Right ventricle myocardium superior (tissue), 1 donor: ENCODE data around the gene STPG3. TPM values are rescaled to one million over a fixed set of nuclear protein-coding genes. Genes with fewer than 3 reads are reported as not detected.
A peak's percentile ranks its signal among the peaks of the same experiment; 100 is the strongest.

Experiments
- ATAC-seq: fragments of 200-7000 bp; cut with Tn5 transposase; one replicate; pipeline ENCODE4 v1.9.1; 2020; ENCODE audit warnings: mild to moderate bottlenecking; ENCODE audit not compliant: poor library complexity
- DNase-seq: peaks from one replicate; pipeline ENCODE4 v3.0.0-alpha.2; 2020
- intact Hi-C: fragments of 100-400 bp; cut with DNase I; formaldehyde crosslinking; loops from one replicate; pipeline ENCODE4 v1.11.2; 2022
- long read RNA-seq: library from polyadenylated mRNA; unstranded; transcript quantifications from one replicate; pipeline ENCODE4 v2.0.0, GENCODE V29; 2021
- total RNA-seq: library from RNA; stranded (reverse); fragmentation: NEBNext Ultra II Directional; extraction: Animal tissue kit (Norgen Biotek cat#: 25700); gene quantifications from one replicate; pipeline ENCODE4 v1.2.1, GENCODE V29; 2021
- donor health status: DM: no; HTN: yes; CAD: no; lungs with severe emphysema.

The STPG3 gene
- total RNA-seq: 1.3 TPM
- long read RNA-seq, partial matches to known transcripts: 0 of 1 reads
- long read RNA-seq, other reads (novel, unspliced or antisense): 1 of 1 reads

DNA sequence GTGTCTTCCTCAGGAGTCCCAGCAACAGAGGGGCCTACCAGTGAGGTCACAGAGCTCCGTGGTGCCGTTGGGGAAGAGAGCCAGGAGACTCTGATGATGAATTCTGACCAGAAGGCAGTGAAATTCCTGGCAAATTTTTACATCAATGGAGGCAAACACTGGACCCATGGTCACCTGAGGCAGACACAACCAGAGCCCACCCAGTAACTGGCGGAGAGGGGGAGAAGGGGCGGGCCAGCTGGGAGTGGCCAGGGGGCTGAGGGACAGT lies at the start of gene STPG3:
STPG3 (plus strand) TSS at position 93 of the 268 bp plus-strand sequence; CDS start at position 94, 1 bp downstream.
- intact Hi-C loops: no loop called here
- ATAC-seq (no peak), DNase-seq (no peak)

DNA sequence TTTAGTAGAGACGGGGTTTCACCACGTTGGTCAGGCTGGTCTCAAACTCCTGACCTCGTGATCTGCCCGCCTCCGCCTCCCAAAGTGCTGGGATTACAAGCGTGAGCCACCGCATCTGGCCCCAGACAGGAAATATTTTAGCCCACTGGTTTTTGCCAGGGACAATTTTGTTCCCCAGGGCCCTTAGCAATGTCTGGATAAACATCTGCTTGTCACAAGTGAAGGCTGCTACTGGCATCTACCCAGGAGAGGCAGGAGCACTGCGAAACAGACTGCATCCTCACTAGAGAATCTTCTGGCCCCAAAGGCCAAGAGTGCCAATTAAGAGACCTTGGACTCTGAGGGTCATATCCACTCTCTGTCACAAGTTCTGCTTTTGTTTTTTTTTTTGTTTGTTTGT lies 48.1 kb upstream of the STPG3 start:
- no peak for ATAC-seq
- intact Hi-C loops: no loop called here

DNA sequence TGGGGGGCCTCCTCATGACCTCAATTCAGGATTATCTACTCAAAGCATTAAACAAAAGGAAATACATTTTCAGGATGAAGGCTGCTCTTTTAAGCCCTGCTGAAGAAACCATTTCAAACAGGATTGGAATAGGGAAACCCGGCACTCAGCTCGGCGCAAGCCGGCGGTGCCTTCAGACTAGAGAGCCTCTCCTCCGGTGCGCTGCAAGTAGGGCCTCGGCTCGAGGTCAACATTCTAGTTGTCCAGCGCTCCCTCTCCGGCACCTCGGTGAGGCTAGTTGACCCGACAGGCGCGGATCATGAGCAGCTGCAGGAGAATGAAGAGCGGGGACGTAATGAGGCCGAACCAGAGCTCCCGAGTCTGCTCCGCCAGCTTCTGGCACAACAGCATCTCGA lies 46.4 kb upstream of the STPG3 start:
- DNase-seq (no peak), ATAC-seq (no peak)
- intact Hi-C loops: no loop called here

More for the DNA sequence above, 48.1 kb upstream of the STPG3 start:
- DNase-seq: no peak

DNA sequence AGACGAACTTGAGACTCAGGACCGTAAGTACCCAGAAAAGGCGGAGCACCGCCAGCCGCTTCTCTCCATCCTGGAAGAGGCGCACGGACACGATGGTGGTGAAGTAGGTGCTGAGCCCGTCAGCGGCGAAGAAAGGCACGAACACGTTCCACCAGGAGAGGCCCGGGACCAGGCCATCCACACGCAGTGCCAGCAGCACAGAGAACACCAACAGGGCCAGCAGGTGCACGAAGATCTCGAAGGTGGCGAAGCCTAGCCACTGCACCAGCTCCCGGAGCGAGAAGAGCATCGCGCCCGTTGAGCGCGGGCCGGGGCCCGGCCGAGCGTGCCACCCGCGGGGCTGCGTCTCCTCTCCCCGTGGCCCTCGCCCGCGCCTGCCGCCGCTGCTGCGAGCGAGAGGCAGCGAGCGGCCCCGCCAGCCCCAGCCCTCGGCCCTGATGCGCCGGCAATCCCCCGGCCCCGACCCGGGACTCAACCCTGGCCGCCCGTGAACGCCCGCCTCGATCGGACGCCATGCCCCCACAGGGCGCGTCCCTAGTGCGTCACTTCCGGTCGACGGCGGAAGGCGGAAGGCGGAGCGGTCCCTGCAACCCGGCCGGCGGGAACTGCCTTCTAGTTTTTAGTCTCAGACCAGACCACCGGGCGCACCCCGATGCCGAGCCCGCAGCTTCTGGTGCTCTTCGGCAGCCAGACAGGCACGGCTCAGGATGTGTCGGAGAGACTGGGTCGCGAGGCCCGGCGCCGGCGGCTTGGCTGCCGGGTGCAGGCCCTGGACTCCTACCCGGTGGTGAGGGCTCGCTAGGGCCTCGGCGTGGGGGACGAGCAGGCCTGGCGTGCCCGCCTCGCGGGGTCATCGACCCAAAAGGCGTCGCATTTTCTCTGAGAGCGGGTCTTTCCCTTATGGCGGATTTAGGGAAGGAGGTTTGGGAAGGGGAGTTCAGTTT lies 45.7 kb upstream of the STPG3 start, which contains the start of the genes NDOR1 and TMEM203:
NDOR1 (plus strand) TSS at position 575 of the 944 bp plus-strand sequence; CDS start at position 653, 78 bp downstream.
TMEM203 (minus strand) TSS at position 523 of the 944 bp plus-strand sequence; CDS start at position 289, 234 bp downstream.
- intact Hi-C loops: no loop called here

DNA sequence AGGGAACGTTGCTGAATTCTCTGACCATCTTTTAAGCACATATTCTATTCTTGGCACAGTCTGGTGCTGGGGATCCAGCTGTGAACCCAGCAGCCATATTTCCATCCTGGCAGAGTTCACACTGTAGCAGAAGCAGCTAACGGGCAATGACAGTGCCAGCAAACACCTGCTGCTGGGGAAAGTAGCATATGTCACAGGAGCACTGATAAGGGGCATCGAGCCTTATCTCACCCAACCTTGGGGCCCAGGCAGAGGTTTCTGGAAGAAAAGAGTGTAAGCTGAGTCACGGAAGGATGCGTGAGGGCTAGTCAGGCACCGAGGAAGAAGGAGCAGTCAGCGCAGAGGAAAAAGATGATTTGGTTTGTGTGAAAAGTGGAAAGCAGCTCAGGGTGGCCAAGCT lies 44.5 kb upstream of the STPG3 start:
- ATAC-seq: no peak
- DNase-seq: no peak
- intact Hi-C loops: no loop called here

More for the DNA sequence above, 45.7 kb upstream of the STPG3 start, which contains the start of the genes NDOR1 and TMEM203:
- ATAC-seq (peak; percentile 73), DNase-seq (peak; percentile 95)

DNA sequence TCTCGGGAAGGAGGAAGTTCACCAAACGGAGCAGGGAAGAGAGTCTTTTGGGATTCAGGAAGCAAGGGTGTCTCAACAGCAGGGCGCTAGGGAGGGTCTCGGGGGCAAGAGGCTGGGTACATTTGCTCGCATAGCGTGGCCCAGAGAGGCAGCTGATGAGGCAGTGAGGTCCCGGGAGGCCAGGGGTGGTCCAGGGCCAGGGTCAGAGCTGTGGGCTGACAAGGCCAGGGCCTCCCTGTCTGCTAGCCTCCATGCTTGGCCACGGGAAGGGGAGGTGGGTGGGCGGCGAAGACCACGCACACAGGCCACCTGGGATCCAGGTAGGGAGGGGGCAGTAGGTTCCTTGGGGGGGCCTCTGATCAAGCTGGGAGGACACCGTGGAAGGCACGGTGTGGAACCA lies 39.6 kb upstream of the STPG3 start:
- intact Hi-C loops: no loop called here

DNA sequence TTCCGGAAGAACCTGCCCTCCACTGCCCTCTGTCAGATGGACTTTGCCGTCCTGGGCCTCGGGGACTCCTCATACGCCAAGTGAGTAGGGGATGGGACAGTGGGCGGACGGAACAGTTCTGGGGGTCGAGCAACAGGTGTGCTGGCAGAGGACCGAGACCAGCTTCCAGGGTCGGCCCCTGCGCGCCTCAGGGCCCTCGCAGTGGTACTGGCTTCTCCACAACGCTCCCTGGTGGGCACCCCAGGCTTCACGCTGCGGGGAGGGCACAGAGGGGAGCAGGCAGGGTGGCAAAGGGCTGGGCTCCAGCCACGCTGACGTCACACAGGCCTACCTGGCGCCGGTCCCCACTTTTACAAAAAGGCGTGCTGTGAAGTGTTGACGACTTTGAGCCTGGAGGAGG lies 38.6 kb upstream of the STPG3 start:
- intact Hi-C loops: no loop called here
- ATAC-seq: no peak
- no peak for DNase-seq

More for the DNA sequence above, 39.6 kb upstream of the STPG3 start:
- DNase-seq (no peak), ATAC-seq (no peak)

DNA sequence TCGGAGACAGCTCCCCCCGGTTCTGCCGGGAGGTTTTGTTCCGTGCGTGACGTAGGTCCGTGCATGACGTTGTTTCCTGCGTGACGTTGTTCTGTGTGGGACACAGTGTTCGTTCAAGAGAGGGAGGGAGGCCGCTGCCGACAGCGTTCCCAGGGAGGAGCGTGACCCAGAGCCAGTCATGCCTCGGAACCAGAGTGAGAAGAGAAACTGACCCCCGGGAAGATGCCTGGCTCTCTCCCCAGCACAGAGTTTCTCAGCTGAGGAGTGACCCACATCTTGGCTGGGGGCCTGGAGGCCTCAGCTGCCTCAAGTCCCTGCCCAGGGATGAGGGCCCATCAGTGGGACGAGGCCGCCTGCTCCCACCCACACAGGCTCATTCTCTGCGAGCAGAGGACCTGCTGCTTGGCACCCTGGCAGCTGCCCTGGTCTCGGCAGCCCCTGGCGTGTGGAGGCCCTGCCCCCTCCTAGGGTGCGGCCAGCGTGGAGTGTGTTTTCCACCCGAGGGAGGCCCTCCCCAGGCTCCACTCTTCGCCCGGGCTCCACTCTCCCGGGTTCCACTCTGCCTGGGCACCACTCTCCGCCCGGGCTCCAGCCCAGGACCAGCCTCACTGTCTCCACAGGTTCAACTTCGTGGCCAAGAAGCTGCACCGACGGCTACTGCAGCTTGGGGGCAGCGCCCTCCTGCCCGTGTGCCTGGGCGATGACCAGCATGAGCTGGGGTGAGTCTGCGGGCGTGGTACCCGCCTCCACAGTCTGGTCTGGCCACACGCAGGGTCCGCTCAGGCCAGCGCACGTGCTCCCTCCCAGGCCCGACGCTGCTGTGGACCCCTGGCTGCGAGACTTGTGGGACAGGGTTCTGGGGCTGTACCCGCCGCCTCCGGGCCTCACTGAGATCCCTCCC lies 37.7 kb upstream of the STPG3 start:
- no peak for DNase-seq
- intact Hi-C loops: no loop called here
- ATAC-seq: no peak

DNA sequence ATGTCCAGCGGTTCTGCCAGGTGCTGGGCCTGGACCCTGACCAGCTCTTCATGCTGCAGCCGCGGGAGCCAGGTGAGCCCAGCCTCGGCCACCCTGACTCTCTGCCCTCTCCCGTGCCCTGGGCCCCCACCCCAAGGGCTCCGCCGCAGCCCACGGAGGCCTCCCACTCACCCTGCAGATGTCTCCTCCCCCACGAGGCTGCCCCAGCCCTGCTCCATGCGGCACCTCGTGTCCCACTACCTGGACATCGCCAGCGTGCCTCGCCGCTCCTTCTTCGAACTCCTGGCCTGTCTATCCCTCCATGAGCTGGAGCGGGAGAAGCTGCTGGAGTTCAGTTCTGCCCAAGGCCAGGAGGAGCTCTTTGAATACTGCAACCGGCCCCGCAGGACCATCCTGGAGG lies 36.5 kb upstream of the STPG3 start:
- ATAC-seq (no peak), DNase-seq (no peak)
- intact Hi-C loops: no loop called here

DNA sequence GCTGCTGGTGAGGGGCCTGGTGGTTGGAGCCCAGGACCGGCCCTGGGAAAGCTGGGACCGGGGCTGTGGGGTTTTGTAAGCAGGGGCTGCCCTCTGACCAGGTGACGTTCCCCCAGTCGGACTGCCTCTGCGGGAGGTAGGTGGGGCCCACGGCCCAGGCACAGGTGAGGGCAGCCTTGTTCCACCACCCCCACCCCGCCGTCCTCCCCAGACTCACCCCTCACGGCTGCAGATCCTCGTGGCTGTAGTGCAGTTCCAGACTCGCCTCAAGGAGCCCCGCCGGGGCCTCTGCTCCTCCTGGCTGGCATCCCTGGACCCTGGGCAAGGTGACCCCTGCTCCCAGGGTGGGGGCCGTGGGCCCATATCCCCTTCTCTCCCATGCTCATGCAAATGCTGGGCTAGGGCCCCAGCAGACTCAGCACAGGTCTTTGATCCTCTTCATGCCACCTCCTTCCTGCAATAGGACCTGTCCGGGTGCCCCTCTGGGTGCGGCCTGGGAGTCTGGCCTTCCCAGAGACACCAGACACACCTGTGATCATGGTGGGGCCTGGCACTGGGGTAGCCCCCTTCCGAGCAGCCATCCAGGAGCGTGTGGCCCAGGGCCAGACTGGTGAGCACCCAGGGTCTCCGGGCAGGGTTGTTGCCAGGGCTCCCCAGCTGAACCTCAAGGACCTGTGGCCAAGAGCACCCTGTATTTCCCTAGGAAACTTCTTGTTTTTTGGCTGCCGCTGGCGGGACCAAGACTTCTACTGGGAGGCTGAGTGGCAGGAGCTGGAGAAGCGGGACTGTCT lies 35.7 kb upstream of the STPG3 start:
- intact Hi-C loops: no loop called here
- no peak for DNase-seq
- ATAC-seq: no peak

DNA sequence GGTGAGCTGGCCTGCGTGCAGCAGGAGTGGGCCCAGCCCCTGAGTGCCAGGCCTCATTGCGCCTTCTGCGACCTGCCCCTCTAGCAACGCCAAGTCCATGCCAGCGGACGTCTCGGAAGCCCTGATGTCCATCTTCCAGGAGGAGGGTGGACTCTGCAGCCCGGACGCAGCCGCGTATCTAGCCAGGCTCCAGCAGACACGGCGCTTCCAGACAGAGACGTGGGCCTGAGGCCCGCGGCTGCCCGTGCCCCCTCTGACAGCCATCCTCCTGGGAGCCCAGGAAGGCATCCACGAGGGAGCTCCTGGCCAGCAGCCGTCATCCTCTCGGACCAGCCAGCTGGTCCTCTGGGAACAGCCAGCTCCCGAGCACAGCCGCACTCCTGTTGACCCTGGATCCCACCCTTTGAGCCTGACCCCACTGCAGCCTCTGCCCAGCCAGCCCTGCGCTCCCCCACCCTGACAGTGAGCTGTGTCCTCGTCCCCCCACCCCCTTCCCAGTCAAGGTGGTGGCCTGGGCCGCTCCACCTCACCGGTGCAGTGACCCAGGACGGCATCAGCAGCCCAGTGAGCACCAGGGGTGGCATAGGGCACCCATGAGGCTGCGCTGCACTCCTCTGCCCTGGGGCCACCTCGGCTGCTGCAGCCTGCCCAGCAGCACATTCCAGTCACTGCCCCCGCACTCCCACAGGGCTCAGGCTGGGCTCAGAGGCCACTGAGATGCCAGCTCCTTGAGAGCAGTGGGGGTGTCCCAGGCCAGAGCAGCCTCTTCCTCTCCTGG lies 34.7 kb upstream of the STPG3 start:
- no peak for DNase-seq
- ATAC-seq: no peak
- intact Hi-C loops: no loop called here

DNA sequence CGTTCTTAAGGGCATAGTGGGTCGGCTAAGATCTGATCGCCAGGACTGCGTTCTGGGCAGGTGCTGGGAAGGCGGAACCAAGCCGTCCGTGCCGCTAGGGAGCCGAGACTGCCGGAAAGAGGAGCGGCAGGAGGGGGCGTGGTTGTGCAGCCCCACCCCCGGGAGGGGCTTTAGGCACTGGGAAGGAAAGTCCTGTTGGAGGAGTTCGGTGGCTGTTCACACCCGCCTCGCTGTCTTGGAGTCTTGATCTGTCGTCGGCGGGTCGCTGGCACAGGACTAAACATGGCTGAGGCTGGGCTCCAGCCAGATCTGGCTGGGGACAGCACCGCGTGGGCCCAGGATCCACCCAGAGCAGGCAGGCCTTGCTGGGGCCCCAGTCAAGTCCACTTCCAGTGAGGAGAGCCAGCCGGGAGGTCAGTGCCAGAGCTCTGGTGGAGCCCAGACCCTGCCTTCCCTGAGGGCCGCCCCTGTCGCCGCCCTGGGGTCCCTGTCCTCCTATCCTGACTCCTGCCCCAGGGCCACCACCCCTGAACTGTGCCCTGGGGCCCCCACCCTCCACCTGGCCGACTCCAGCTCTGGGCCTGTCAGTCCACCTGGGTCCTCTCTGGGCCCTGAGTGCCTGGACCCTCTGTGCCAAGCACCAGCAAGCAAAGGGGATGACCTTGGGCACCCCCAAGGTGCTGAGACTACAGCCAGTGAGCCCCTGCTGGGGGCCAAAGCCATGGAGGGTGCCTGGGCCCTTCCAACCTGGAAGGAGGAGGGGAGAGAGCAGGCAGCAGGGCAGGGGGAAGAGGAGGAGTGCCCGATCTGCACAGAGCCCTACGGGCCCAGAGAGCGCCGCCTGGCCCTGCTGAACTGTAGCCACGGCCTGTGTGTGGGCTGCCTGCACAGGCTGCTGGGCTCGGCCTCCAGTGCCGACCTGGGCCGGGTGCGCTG lies 33.5 kb upstream of the STPG3 start:
- DNase-seq (peak; percentile 79), ATAC-seq (peak; percentile 55)
- intact Hi-C loops: no loop called here

DNA sequence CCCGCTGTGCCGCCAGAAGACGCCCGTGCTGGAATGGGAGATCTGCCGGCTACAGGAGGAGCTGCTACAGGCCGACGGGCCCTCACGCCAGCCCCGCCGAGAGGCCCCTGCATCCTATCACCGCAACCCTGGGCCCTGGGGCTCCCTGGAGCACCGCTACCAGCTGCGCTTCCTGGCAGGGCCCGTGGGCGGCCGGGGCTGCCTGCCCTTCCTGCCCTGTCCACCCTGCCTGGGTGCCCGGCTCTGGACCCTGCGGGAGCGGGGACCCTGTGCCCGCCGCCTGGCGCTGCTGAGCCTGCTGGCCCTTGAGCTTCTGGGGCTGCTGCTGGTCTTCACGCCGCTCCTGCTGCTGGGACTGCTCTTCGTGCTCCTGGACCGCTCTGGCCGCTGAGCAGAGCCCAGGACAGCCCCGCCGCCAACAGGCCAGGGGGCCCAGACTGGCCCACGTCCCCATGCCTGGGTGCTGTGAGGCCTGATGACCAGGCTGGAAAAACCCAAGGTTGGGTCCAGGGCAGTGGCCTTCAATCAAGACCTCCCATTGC lies 32.8 kb upstream of the STPG3 start:
- DNase-seq: no peak
- ATAC-seq: no peak
- intact Hi-C loops: no loop called here

DNA sequence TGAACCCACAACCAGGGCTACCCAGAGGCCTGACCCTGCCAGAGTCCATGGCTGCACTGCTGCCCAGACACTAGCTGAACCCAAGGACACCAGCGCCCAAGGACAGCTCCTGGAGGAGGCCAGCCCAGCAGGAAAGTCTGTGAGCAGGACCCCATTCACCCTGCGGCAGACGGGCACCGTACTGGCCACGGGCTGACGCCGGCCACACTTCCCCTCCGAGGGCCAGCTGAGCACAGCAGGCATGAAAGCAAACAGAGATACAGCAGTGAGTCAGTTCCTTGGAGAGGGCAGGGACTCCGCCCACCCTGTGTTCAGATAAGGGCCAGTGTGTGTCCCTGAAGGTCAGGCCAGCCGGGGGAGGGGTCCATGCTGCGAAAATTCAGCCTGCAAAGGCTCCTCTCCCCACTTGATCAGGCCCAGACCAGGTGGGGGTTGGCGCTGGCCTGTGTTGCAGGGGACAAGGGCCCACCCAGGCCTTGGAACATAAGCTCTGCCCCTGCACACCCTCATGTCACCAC lies 32.3 kb upstream of the STPG3 start:
- DNase-seq (no peak), ATAC-seq (peak; percentile 2)
- intact Hi-C loops: no loop called here

DNA sequence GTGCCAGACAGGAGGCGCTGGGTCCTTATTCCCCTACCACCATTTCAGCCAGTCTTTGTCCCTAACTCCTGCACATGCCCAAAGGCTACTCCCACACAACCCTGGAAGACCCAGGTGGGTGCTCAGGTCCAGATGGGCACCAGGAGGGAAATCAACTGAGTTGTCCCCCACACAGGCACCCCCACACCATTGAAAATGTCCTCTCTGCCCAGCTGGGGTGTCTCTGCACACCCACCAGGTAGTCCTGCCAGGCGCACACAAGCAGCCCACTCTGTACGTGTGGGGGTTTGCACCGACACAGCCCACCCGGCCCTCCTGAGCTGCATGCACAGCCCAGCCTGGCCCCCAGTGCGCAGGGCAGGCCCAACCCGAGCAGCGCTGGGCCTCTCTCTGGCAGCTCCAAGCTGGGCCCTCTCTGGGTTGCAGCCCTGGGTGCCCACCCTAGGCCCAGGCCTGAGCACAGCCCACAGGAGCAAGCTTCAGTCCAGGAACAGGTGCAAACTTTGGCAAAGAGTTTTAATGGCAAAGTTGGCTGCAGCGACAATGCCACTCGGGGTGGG lies 31.2 kb upstream of the STPG3 start:
- ATAC-seq (no peak), DNase-seq (no peak)
- intact Hi-C loops: no loop called here
